ENCODE data around the gene NKD2. TPM values are rescaled to one million over a fixed set of nuclear protein-coding genes. Genes with fewer than 3 reads are reported as not detected.

Gene NKD2
- total RNA-seq, 4 donors from 2014 or later = 0.78 to 3.2 (median 1.6) TPM

- H3K4me3 ChIP-seq (replicated peaks in 1 of 3) = no peak overlapping the region
- H3K9me3 ChIP-seq = no peaks in the 10 kb centered on the region
- H3K36me3 ChIP-seq = no peaks in the 10 kb centered on the region
- 81 to 86% methylated on average over 6 to 10 of the region's 10 CpGs for WGBS, 2 donors
- peaks cover 3% of the 10 kb centered on the region for H3K27me3 ChIP-seq
- intact Hi-C loops (cut with DNase I) = no loop called here
- TF ChIP-seq, protein P1, sequence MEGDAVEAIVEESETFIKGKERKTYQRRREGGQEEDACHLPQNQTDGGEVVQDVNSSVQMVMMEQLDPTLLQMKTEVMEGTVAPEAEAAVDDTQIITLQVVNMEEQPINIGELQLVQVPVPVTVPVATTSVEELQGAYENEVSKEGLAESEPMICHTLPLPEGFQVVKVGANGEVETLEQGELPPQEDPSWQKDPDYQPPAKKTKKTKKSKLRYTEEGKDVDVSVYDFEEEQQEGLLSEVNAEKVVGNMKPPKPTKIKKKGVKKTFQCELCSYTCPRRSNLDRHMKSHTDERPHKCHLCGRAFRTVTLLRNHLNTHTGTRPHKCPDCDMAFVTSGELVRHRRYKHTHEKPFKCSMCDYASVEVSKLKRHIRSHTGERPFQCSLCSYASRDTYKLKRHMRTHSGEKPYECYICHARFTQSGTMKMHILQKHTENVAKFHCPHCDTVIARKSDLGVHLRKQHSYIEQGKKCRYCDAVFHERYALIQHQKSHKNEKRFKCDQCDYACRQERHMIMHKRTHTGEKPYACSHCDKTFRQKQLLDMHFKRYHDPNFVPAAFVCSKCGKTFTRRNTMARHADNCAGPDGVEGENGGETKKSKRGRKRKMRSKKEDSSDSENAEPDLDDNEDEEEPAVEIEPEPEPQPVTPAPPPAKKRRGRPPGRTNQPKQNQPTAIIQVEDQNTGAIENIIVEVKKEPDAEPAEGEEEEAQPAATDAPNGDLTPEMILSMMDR (IDR thresholded peaks at IDR 0.05) = no peak
- no peak for TF ChIP-seq POLR2A (IDR thresholded peaks at IDR 0.05)
- no peaks in the 10 kb centered on the region for H3K4me1 ChIP-seq
- no peak for DNase-seq
- H3K27ac ChIP-seq = no peak overlapping the region
Observed at GRCh38 chr5:964821-965220, 43.8 kb upstream of the NKD2 start.

GRCh38 chr5:965604-966344 is 42.8 kb upstream of the NKD2 start:
- no peaks in the 10 kb centered on the region for H3K9me3 ChIP-seq
- 83 to 84% methylated on average over 32 of the region's 32 CpGs for WGBS, 2 donors

GRCh38 chr5:966345-966710 is 42.3 kb upstream of the NKD2 start:
- Histone ChIP-seq H3K36me3 (no peaks in the 10 kb centered on the region), H3K27me3 (peaks cover 3% of the 10 kb centered on the region), H3K9me3 (no peaks in the 10 kb centered on the region), H3K27ac (no peak overlapping the region), H3K4me3 (replicated peaks in 1 of 3) (no peak overlapping the region), H3K4me1 (no peaks in the 10 kb centered on the region)
- intact Hi-C loops (cut with DNase I) = no loop called here
- no peak for TF ChIP-seq POLR2A (IDR thresholded peaks at IDR 0.05)
- TF ChIP-seq, protein P1 (IDR thresholded peaks at IDR 0.05) = no peak
- WGBS, 2 donors = 77 to 79% methylated on average over 9 of the region's 9 CpGs
- no peak for DNase-seq

More at GRCh38 chr5:965604-966344, 42.8 kb upstream of the NKD2 start:
- Histone ChIP-seq H3K4me1 (no peaks in the 10 kb centered on the region), H3K4me3 (replicated peaks in 1 of 3) (no peak overlapping the region), H3K27me3 (peaks cover 3% of the 10 kb centered on the region), H3K27ac (no peak overlapping the region), H3K36me3 (no peaks in the 10 kb centered on the region)
- intact Hi-C loops (cut with DNase I) = no loop called here
- no peak for DNase-seq
- TF ChIP-seq, protein P1 (IDR thresholded peaks at IDR 0.05) = no peak
- TF ChIP-seq POLR2A (IDR thresholded peaks at IDR 0.05) = no peak

- H3K27ac ChIP-seq = no peak overlapping the region
- H3K4me1 ChIP-seq = no peaks in the 10 kb centered on the region
- no peak for DNase-seq
- peaks cover 3% of the 10 kb centered on the region for H3K27me3 ChIP-seq
- no peak overlapping the region for H3K4me3 ChIP-seq (replicated peaks in 1 of 3)
- 83 to 92% methylated on average over 6 of the region's 6 CpGs for WGBS, 2 donors
- no peaks in the 10 kb centered on the region for H3K9me3 ChIP-seq
- no peaks in the 10 kb centered on the region for H3K36me3 ChIP-seq
- TF ChIP-seq, protein P1 (IDR thresholded peaks at IDR 0.05) = no peak
- no peak for TF ChIP-seq POLR2A (IDR thresholded peaks at IDR 0.05)
- intact Hi-C loops (cut with DNase I) = no loop called here
Observed at GRCh38 chr5:966941-967340, 41.7 kb upstream of the NKD2 start.

DNA sequence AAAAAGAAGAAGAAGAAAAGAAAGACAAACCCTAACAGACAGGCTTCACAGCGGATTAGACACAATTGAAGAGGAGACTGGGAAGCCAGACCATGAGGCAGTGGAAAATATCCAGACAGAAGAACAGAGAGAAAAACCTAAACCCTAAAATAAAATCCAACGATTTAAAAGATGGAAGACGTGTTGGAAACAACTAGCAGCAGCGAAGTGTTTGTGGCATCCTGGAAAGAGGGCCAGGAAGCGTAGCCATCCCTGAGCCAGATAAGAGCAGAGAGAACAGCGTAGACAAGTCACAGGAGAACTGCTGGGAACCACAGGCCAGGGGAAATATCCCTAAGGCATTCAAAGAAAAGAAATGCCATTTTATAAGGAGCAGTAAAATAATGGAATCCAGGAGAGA is 39.7 kb upstream of the NKD2 start:
- no peak for DNase-seq
- WGBS, 2 donors = 72 to 77% methylated on average over 6 of the region's 6 CpGs
- H3K27ac ChIP-seq = no peak overlapping the region
- H3K4me1 ChIP-seq = no peaks in the 10 kb centered on the region
- no peaks in the 10 kb centered on the region for H3K36me3 ChIP-seq
- no peaks in the 10 kb centered on the region for H3K9me3 ChIP-seq
- H3K4me3 ChIP-seq (replicated peaks in 1 of 3) = no peak overlapping the region
- H3K27me3 ChIP-seq = peaks cover 3% of the 10 kb centered on the region
- TF ChIP-seq, protein P1 (IDR thresholded peaks at IDR 0.05) = no peak
- TF ChIP-seq POLR2A (IDR thresholded peaks at IDR 0.05) = no peak
- intact Hi-C loops (cut with DNase I) = no loop called here
